BJ (cell line): ENCODE data around the gene BCL7B. TPM values are rescaled to one million over a fixed set of nuclear protein-coding genes. Genes with fewer than 3 reads are reported as not detected.

Source experiments
- CTCF ChIA-PET: fragments of 350-600 bp; formaldehyde crosslinking; extraction: SDS; loops from one replicate; lab custom pipeline; 2021; ENCODE audit warnings: antibody characterized with exemption, inconsistent platforms; lab: Yijun Ruan, JAX
- POLR2A ChIA-PET: fragments of 300-600 bp; sonication (Branson Sonifier 250); formaldehyde crosslinking; extraction: SDS; loops from one replicate; lab custom pipeline; 2021; ENCODE audit warnings: antibody characterized with exemption; lab: Charles Lee
- DNase-seq: peaks from one replicate; pipeline ENCODE4 v3.0.0-alpha.2; 2011; ENCODE audit warnings: low read depth
- H3K27me3 ChIP-seq: 2 replicates; pipeline ENCODE4 v1.6.0; 2011; ENCODE audit warnings: low read length; ENCODE audit not compliant: control insufficient read depth, insufficient read depth
- H3K36me3 ChIP-seq: 2 replicates; pipeline ENCODE4 v1.5.1; 2011; ENCODE audit warnings: low read length; ENCODE audit not compliant: control insufficient read depth, insufficient read depth
- H3K4me3 ChIP-seq: 2 replicates; pipeline ENCODE4 v1.5.1; 2011; ENCODE audit warnings: low read depth, mild to moderate bottlenecking, control low read depth, low read length
- polyA minus RNA-seq: library from RNA; depleted of rRNA, polyadenylated mRNA; stranded (reverse); fragments of >200 nt; gene quantifications from 2 replicates; pipeline ENCODE4 v1.2.3, GENCODE V29; 2011; rRNA and poly(A)+ RNA removed
- polyA plus RNA-seq: library from polyadenylated mRNA; depleted of rRNA; stranded (reverse); fragments of >200 nt; gene quantifications from 2 replicates; pipeline ENCODE4 v1.2.3, GENCODE V29; 2011; rRNA removed
- TF ChIP-seq, protein P1 (sequence below): IDR thresholded peaks from 2 replicates; pipeline ENCODE4 v1.5.1; 2011; ENCODE audit warnings: low read depth, mild to moderate bottlenecking, control low read depth, inconsistent platforms, low read length, moderate library complexity; ENCODE audit not compliant: insufficient read depth

Gene BCL7B
- polyA plus RNA-seq = 65.2 and 89.6 TPM in 2 replicates
- polyA minus RNA-seq = 29.9 and 52.5 TPM in 2 replicates

- ChIA-PET CTCF (interaction anchor here (0.7 to 1.0 kb wide), 2 partner anchors 30 to 168 kb away, joined by 3 read pairs; no protein-coding TSS in a partner anchor), POLR2A (interaction anchor here (0.7 kb wide), 1 partner anchor 17 kb away, joined by 3 read pairs; no protein-coding TSS in a partner anchor)
- Histone ChIP-seq H3K4me3 (peak within 1 kb of the TSS; percentile 97), H3K36me3 (peaks cover 2% of the 10 kb centered on the region), H3K27me3 (no peaks in the 10 kb centered on the region)
- DNase-seq = no peak
- TF ChIP-seq, protein P1, sequence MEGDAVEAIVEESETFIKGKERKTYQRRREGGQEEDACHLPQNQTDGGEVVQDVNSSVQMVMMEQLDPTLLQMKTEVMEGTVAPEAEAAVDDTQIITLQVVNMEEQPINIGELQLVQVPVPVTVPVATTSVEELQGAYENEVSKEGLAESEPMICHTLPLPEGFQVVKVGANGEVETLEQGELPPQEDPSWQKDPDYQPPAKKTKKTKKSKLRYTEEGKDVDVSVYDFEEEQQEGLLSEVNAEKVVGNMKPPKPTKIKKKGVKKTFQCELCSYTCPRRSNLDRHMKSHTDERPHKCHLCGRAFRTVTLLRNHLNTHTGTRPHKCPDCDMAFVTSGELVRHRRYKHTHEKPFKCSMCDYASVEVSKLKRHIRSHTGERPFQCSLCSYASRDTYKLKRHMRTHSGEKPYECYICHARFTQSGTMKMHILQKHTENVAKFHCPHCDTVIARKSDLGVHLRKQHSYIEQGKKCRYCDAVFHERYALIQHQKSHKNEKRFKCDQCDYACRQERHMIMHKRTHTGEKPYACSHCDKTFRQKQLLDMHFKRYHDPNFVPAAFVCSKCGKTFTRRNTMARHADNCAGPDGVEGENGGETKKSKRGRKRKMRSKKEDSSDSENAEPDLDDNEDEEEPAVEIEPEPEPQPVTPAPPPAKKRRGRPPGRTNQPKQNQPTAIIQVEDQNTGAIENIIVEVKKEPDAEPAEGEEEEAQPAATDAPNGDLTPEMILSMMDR = no peak
Measured at GRCh38 chr7:73557397-73558257, at the start of gene BCL7B. Gene BCL7B (minus strand): TSS chr7:73557690. CDS start chr7:73557578, 112 bp downstream.

GRCh38 chr7:73605601-73606220, 48.2 kb upstream of the BCL7B start:
- Histone ChIP-seq H3K4me3 (no peak overlapping the region), H3K27me3 (peaks cover 3% of the 10 kb centered on the region; the same call in 1 of the 2 replicates), H3K36me3 (no peaks in the 10 kb centered on the region)
- no peak for DNase-seq
- ChIA-PET POLR2A (no interaction called here), CTCF (interaction anchor here (0.9 to 12.8 kb wide), 19 partner anchors 10 to 251 kb away, joined by 3 to 159 read pairs (median 9); partner anchors contain the start of genes ABHD11, STX1A and VPS37D)
- TF ChIP-seq, protein P1 = no peak

- CTCF ChIA-PET = interaction anchor here (8.9 to 12.8 kb wide), 2 partner anchors 121 to 132 kb away, joined by 92 to 159 read pairs; partner anchors contain the start of gene ABHD11
- Histone ChIP-seq H3K36me3 (no peaks in the 10 kb centered on the region), H3K4me3 (no peak overlapping the region), H3K27me3 (peaks cover 4% of the 10 kb centered on the region; the same call in 1 of the 2 replicates)
- DNase-seq = no peak
- TF ChIP-seq, protein P1 = no peak
- POLR2A ChIA-PET = no interaction called here
Measured at GRCh38 chr7:73602721-73603651, 45.5 kb upstream of the BCL7B start.

GRCh38 chr7:73599916-73600315, 42.4 kb upstream of the BCL7B start:
- CTCF ChIA-PET = interaction anchor here (12.8 kb wide), 1 partner anchor 124 kb away, joined by 159 read pairs; no protein-coding TSS in a partner anchor

More at GRCh38 chr7:73599916-73600315, 42.4 kb upstream of the BCL7B start:
- no peaks in the 10 kb centered on the region for H3K36me3 ChIP-seq
- H3K4me3 ChIP-seq = no peak overlapping the region
- H3K27me3 ChIP-seq = peaks cover 6% of the 10 kb centered on the region; the same call in 1 of the 2 replicates
- no peak for DNase-seq
- POLR2A ChIA-PET = interaction anchor here (0.6 kb wide), 1 partner anchor 8 kb away, joined by 7 read pairs; no protein-coding TSS in a partner anchor
- TF ChIP-seq, protein P1 = no peak
